Spinal cord (tissue), 10 donors: ENCODE measurements around the gene BMERB1. TPM values are rescaled to one million over a fixed set of nuclear protein-coding genes. Genes with fewer than 3 reads are reported as not detected.
"Not testable (repeated sequence)": the region's sequence is repeated elsewhere in the genome, so short reads cannot be mapped to it uniquely, and the experiment has no call there.

Experiments used
- DNase-seq, 6 donors: peaks; one replicate each; pipeline versions ENCODE4 v3.0.0 to v3.0.0-alpha.2; 2013 to 2015; ENCODE audit warnings: low spot score in 6 of 6, low read depth in 4 of 6
- H3K27ac ChIP-seq: one replicate; pipeline ENCODE4 v1.5.1; 2013; ENCODE audit warnings: low read depth, low read length, control low read depth
- H3K27me3 ChIP-seq: one replicate; pipeline ENCODE4 v1.6.1; 2013; ENCODE audit warnings: low read length; ENCODE audit not compliant: control insufficient read depth, insufficient read depth
- H3K36me3 ChIP-seq: one replicate; pipeline ENCODE4 v1.6.1; 2013; ENCODE audit warnings: low read length; ENCODE audit not compliant: control insufficient read depth, insufficient read depth
- H3K4me1 ChIP-seq: one replicate; pipeline ENCODE4 v1.6.1; 2013; ENCODE audit warnings: low read length; ENCODE audit not compliant: control insufficient read depth, insufficient read depth
- H3K4me3 ChIP-seq: one replicate; pipeline ENCODE4 v1.5.1; 2013; ENCODE audit warnings: low read depth, low read length, control low read depth
- H3K9me3 ChIP-seq: one replicate; pipeline ENCODE4 v1.6.1; 2013; ENCODE audit warnings: low read length; ENCODE audit not compliant: control insufficient read depth, insufficient read depth
- WGBS: methylation state at CpG from one replicate; pipeline ENCODE4 v1.1.5; 2013; ENCODE audit warnings: missing lambda C conversion rate; ENCODE audit not compliant: insufficient coverage; 5-methylcytosine and 5-hydroxymethylcytosine counted together
- polyA plus RNA-seq, 2 donors: library from polyadenylated mRNA; unstranded; fragments of 120-200 nt; gene quantifications; one replicate each; pipeline ENCODE4 v1.2.1, GENCODE V29; 2013; ENCODE audit not compliant: insufficient read length in 2 of 2
- total RNA-seq, 2 donors: library from RNA; depleted of rRNA in 1 of 2; stranded (reverse); fragments of 120-200 nt in 1 of 2; fragments of >200 nt in 1 of 2; gene quantifications; one replicate each; pipeline versions ENCODE4 v1.2.3 to v1.2.4, GENCODE V29; 2013 to 2014
- donor health status: healthy.

Gene BMERB1
- total and polyA plus RNA-seq, 4 donors: 70.7 to 266 (median 177) TPM

GRCh38 chr16:15572329-15573001 is 138.1 kb downstream of the BMERB1 start:
- 62% methylated on average over 4 of the region's 9 CpGs for WGBS
- H3K4me1 ChIP-seq: no peaks in the 10 kb centered on the region
- peaks cover 10% of the 10 kb centered on the region for H3K36me3 ChIP-seq
- H3K27me3 ChIP-seq: no peaks in the 10 kb centered on the region
- DNase-seq: no peak
- no peak overlapping the region for H3K4me3 ChIP-seq
- no peaks in the 10 kb centered on the region for H3K9me3 ChIP-seq
- no peak overlapping the region for H3K27ac ChIP-seq

GRCh38 chr16:15573274-15573895 is 139.0 kb downstream of the BMERB1 start:
- H3K27me3 ChIP-seq: no peaks in the 10 kb centered on the region
- no peak for DNase-seq
- H3K4me1 ChIP-seq: no peaks in the 10 kb centered on the region
- no peak overlapping the region for H3K27ac ChIP-seq
- H3K9me3 ChIP-seq: no peaks in the 10 kb centered on the region
- H3K4me3 ChIP-seq: no peak overlapping the region
- peaks cover 6% of the 10 kb centered on the region for H3K36me3 ChIP-seq
- 89% methylated on average over 4 of the region's 7 CpGs for WGBS

- not testable (repeated sequence) for DNase-seq, H3K27me3 ChIP-seq, H3K4me3 ChIP-seq, H3K9me3 ChIP-seq, H3K36me3 ChIP-seq, H3K4me1 ChIP-seq, H3K27ac ChIP-seq
- WGBS: no CpG with 5 or more reads among the region's 11 CpGs
Measured at GRCh38 chr16:15573896-15574613, 139.7 kb downstream of the BMERB1 start.

GRCh38 chr16:15574614-15574948 is 140.2 kb downstream of the BMERB1 start:
- 98% methylated on average over 9 of the region's 10 CpGs for WGBS
- Histone ChIP-seq H3K9me3 (no peaks in the 10 kb centered on the region), H3K4me1 (no peaks in the 10 kb centered on the region), H3K36me3 (peaks cover 6% of the 10 kb centered on the region), H3K27ac (no peak overlapping the region), H3K27me3 (no peaks in the 10 kb centered on the region), H3K4me3 (no peak overlapping the region)
- DNase-seq: no peak

- no CpG with 5 or more reads among the region's 4 CpGs for WGBS
- peaks cover 6% of the 10 kb centered on the region for H3K36me3 ChIP-seq
- no peaks in the 10 kb centered on the region for H3K4me1 ChIP-seq
- H3K4me3 ChIP-seq: no peak overlapping the region
- DNase-seq: no peak
- H3K27ac ChIP-seq: no peak overlapping the region
- no peaks in the 10 kb centered on the region for H3K27me3 ChIP-seq
- no peaks in the 10 kb centered on the region for H3K9me3 ChIP-seq
Measured at GRCh38 chr16:15575293-15576049, 141.1 kb downstream of the BMERB1 start.

GRCh38 chr16:15576960-15577958 is 142.9 kb downstream of the BMERB1 start:
- Histone ChIP-seq H3K36me3 (peaks cover 16% of the 10 kb centered on the region), H3K9me3 (no peaks in the 10 kb centered on the region), H3K4me1 (no peaks in the 10 kb centered on the region), H3K27ac (no peak overlapping the region), H3K27me3 (no peaks in the 10 kb centered on the region), H3K4me3 (no peak overlapping the region)
- DNase-seq: no peak
- 97% methylated on average over 6 of the region's 20 CpGs for WGBS

GRCh38 chr16:15578824-15579223 is 144.4 kb downstream of the BMERB1 start:
- no peak for DNase-seq
- no peak overlapping the region for H3K4me3 ChIP-seq
- WGBS: 100% methylated on average over 4 of the region's 4 CpGs
- no peaks in the 10 kb centered on the region for H3K27me3 ChIP-seq
- H3K9me3 ChIP-seq: no peaks in the 10 kb centered on the region
- H3K36me3 ChIP-seq: peaks cover 31% of the 10 kb centered on the region
- H3K27ac ChIP-seq: no peak overlapping the region
- no peaks in the 10 kb centered on the region for H3K4me1 ChIP-seq

- Histone ChIP-seq H3K36me3 (peaks cover 34% of the 10 kb centered on the region), H3K27ac (no peak overlapping the region), H3K27me3 (no peaks in the 10 kb centered on the region), H3K4me3 (no peak overlapping the region), H3K9me3 (peaks cover 5% of the 10 kb centered on the region), H3K4me1 (no peaks in the 10 kb centered on the region)
- 97% methylated on average over 8 of the region's 10 CpGs for WGBS
- no peak for DNase-seq
Measured at GRCh38 chr16:15581127-15581815, 146.9 kb downstream of the BMERB1 start.
